Fibroblast of lung (primary cell): ENCODE measurements around the gene MAT2B.

Source experiments
- EZH2 ChIP-seq: IDR thresholded peaks from 2 replicates; pipeline ENCODE4 v1.5.1; 2012; ENCODE audit warnings: low read length, control low read depth, mild to moderate bottlenecking; ENCODE audit errors: missing control alignments
- TF ChIP-seq, protein P1 (sequence below), 2 donors: IDR thresholded peaks in 1 of 2; conservative IDR thresholded peaks in 1 of 2; 1 replicate in 1 of 2; 2 replicates in 1 of 2; pipeline ENCODE4 v1.5.1; 2011 to 2012; ENCODE audit warnings: low read length in 2 of 2, control low read depth in 1 of 2, inconsistent platforms in 1 of 2, low read depth in 1 of 2, mild to moderate bottlenecking in 1 of 2

DNA sequence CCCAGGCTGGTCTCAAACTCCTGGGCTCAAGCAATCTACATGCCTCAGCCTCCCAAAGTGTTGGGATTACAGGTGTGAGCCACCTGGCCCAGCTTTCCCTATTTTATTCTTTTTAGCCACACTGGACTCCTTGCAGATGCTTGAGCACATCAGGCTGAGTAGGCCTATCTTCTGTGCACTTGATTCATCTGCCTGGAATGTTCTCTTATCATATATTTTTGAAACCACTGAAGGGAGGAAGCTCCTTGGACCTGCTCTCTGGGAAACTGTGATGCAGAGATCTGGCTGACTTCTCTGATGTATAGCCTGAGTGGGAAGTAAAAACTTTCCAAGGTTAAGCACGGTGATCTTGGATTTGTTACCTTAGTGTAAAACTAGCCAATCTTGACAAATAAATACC, 6.5 kb upstream of the MAT2B start:
- TF ChIP-seq, protein P1, sequence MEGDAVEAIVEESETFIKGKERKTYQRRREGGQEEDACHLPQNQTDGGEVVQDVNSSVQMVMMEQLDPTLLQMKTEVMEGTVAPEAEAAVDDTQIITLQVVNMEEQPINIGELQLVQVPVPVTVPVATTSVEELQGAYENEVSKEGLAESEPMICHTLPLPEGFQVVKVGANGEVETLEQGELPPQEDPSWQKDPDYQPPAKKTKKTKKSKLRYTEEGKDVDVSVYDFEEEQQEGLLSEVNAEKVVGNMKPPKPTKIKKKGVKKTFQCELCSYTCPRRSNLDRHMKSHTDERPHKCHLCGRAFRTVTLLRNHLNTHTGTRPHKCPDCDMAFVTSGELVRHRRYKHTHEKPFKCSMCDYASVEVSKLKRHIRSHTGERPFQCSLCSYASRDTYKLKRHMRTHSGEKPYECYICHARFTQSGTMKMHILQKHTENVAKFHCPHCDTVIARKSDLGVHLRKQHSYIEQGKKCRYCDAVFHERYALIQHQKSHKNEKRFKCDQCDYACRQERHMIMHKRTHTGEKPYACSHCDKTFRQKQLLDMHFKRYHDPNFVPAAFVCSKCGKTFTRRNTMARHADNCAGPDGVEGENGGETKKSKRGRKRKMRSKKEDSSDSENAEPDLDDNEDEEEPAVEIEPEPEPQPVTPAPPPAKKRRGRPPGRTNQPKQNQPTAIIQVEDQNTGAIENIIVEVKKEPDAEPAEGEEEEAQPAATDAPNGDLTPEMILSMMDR (conservative IDR thresholded peaks at IDR 0.05 in 1 of 2, IDR thresholded peaks at IDR 0.05 in 1 of 2; ENCODE audit: low read depth in 1 of 2, low read length in 2 of 2): no peak
- no peak for TF ChIP-seq EZH2
